Ovary (tissue), 3 donors: ENCODE measurements around the gene KCNN1.

Experiments used
- EP300 ChIP-seq: sonication (generic); formaldehyde crosslinking; IDR thresholded peaks from one replicate; pipeline ENCODE4 v1.6.1; 2017; ENCODE audit warnings: antibody characterized with exemption
- POLR2A ChIP-seq: fragments of 450-650 bp; IDR thresholded peaks from one replicate; pipeline ENCODE4 v1.6.1; 2017; ENCODE audit warnings: antibody characterized with exemption, mild to moderate bottlenecking, moderate library complexity
- TF ChIP-seq, protein P1 (sequence below), 3 donors: fragments of 450-650 bp in 2 of 3; fragments of 200-600 bp in 1 of 3; IDR thresholded peaks; one replicate each; pipeline versions ENCODE4 v1.5.1 to v1.8.0; 2016 to 2022; ENCODE audit warnings: antibody characterized with exemption in 3 of 3, mild to moderate bottlenecking in 1 of 3
- donor health status: DM: no; HTN: no; CAD: no.

DNA sequence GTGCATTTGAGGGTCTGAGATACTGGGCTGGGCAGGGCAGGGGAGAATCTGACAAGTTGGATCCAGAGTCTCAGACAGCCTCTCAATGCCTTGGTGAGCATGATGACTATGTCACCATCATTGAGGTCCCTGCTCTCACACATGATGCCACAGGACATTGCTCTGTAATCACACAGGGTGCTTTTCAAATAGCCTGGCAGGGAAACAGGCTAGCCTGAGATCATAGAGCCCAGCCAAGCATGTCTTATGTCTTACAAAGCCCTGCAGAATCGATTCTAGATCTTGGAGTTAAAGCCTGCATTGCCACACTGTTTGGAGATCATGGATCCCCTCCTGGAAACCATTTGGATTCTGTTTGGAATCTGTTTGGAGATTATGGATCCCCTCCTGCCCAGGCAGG is 5.3 kb downstream of the KCNN1 start:
- TF ChIP-seq, protein P1, sequence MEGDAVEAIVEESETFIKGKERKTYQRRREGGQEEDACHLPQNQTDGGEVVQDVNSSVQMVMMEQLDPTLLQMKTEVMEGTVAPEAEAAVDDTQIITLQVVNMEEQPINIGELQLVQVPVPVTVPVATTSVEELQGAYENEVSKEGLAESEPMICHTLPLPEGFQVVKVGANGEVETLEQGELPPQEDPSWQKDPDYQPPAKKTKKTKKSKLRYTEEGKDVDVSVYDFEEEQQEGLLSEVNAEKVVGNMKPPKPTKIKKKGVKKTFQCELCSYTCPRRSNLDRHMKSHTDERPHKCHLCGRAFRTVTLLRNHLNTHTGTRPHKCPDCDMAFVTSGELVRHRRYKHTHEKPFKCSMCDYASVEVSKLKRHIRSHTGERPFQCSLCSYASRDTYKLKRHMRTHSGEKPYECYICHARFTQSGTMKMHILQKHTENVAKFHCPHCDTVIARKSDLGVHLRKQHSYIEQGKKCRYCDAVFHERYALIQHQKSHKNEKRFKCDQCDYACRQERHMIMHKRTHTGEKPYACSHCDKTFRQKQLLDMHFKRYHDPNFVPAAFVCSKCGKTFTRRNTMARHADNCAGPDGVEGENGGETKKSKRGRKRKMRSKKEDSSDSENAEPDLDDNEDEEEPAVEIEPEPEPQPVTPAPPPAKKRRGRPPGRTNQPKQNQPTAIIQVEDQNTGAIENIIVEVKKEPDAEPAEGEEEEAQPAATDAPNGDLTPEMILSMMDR (IDR thresholded peaks at IDR 0.05) = no peak
- TF ChIP-seq EP300 (no peak), POLR2A (no peak)
